Neural progenitor cell (in vitro differentiated cells): ENCODE measurements around the gene PPP2R5C. TPM values are rescaled to one million over a fixed set of nuclear protein-coding genes. Genes with fewer than 3 reads are reported as not detected.

ENCODE experiments used
- DNase-seq: peaks from one replicate; pipeline ENCODE4 v3.0.0-alpha.2; 2016; ENCODE audit warnings: low spot score
- H2AFZ ChIP-seq: fragments of 200-600 bp; sonication (generic); replicated peaks from 2 replicates; pipeline ENCODE4 v1.6.1; 2016; ENCODE audit warnings: antibody characterized with exemption
- H3F3A ChIP-seq: fragments of 200-600 bp; sonication (generic); 2 replicates; pipeline ENCODE4 v1.6.1; 2016; ENCODE audit warnings: antibody characterized with exemption, low read depth
- H3K27ac ChIP-seq: fragments of 200-600 bp; sonication (generic); 2 replicates; pipeline ENCODE4 v1.5.1; 2016; ENCODE audit warnings: mild to moderate bottlenecking
- H3K27me3 ChIP-seq: fragments of 200-600 bp; sonication (generic); 2 replicates; pipeline ENCODE4 v1.6.1; 2016; ENCODE audit warnings: mild to moderate bottlenecking, moderate library complexity
- H3K36me3 ChIP-seq: fragments of 200-600 bp; sonication (generic); 2 replicates; pipeline ENCODE4 v1.5.1; 2016
- H3K4me1 ChIP-seq: fragments of 200-600 bp; sonication (generic); 2 replicates; pipeline ENCODE4 v1.6.1; 2016; ENCODE audit warnings: mixed run types
- H3K4me2 ChIP-seq: fragments of 200-600 bp; sonication (generic); 2 replicates; pipeline ENCODE4 v1.6.1; 2016
- H3K4me3 ChIP-seq: fragments of 200-600 bp; sonication (generic); 2 replicates; pipeline ENCODE4 v1.5.1; 2016
- H3K79me2 ChIP-seq: fragments of 200-600 bp; sonication (generic); 2 replicates; pipeline ENCODE4 v1.6.1; 2016; ENCODE audit warnings: low read depth
- H3K9ac ChIP-seq: fragments of 200-600 bp; sonication (generic); 2 replicates; pipeline ENCODE4 v1.6.1; 2016
- H3K9me3 ChIP-seq: fragments of 200-600 bp; sonication (generic); 2 replicates; pipeline ENCODE4 v1.5.1; 2016; ENCODE audit warnings: low read depth
- H4K20me1 ChIP-seq: fragments of 200-600 bp; sonication (generic); 2 replicates; pipeline ENCODE4 v1.6.1; 2016; ENCODE audit warnings: low read depth
- H3K27ac Mint-ChIP-seq: 3 replicates; pipeline ENCODE4 v1.8.0; 2021; ENCODE audit warnings: mixed read lengths
- H3K27me3 Mint-ChIP-seq: 2 replicates; pipeline ENCODE4 v1.8.0; 2022; ENCODE audit warnings: low read depth, mild to moderate bottlenecking, inconsistent platforms, moderate library complexity, mixed read lengths; ENCODE audit not compliant: insufficient read depth
- H3K36me3 Mint-ChIP-seq: 3 replicates; pipeline ENCODE4 v1.8.0; 2021; ENCODE audit warnings: mixed read lengths
- H3K4me1 Mint-ChIP-seq: 3 replicates; pipeline ENCODE4 v1.8.0; 2021; ENCODE audit warnings: mixed read lengths
- H3K4me3 Mint-ChIP-seq: 3 replicates; pipeline ENCODE4 v1.8.0; 2021; ENCODE audit warnings: mild to moderate bottlenecking, moderate library complexity, mixed read lengths
- H3K9me3 Mint-ChIP-seq: 3 replicates; pipeline ENCODE4 v1.8.0; 2020; ENCODE audit warnings: mixed read lengths
- CTCF ChIP-seq: fragments of 200-600 bp; sonication (generic); IDR thresholded peaks from 2 replicates; pipeline ENCODE4 v1.5.1; 2017; ENCODE audit warnings: antibody characterized with exemption, mild to moderate bottlenecking
- EZH2 ChIP-seq: fragments of 200-600 bp; sonication (generic); IDR thresholded peaks from 2 replicates; pipeline ENCODE4 v1.6.1; 2017; ENCODE audit warnings: antibody characterized with exemption, mild to moderate bottlenecking, moderate library complexity
- EZH2phosphoT487 ChIP-seq: fragments of 200-600 bp; sonication (generic); IDR thresholded peaks from 2 replicates; pipeline ENCODE4 v1.6.1; 2017; ENCODE audit warnings: antibody characterized with exemption
- total RNA-seq: library from RNA; depleted of rRNA; stranded (reverse); fragments of >200 nt; gene quantifications from 2 replicates; pipeline ENCODE4 v1.2.3, GENCODE V29; 2015; ENCODE audit warnings: low replicate concordance

PPP2R5C gene
- total RNA-seq, 1 donor from 2014 or later, result 183 TPM

DNA sequence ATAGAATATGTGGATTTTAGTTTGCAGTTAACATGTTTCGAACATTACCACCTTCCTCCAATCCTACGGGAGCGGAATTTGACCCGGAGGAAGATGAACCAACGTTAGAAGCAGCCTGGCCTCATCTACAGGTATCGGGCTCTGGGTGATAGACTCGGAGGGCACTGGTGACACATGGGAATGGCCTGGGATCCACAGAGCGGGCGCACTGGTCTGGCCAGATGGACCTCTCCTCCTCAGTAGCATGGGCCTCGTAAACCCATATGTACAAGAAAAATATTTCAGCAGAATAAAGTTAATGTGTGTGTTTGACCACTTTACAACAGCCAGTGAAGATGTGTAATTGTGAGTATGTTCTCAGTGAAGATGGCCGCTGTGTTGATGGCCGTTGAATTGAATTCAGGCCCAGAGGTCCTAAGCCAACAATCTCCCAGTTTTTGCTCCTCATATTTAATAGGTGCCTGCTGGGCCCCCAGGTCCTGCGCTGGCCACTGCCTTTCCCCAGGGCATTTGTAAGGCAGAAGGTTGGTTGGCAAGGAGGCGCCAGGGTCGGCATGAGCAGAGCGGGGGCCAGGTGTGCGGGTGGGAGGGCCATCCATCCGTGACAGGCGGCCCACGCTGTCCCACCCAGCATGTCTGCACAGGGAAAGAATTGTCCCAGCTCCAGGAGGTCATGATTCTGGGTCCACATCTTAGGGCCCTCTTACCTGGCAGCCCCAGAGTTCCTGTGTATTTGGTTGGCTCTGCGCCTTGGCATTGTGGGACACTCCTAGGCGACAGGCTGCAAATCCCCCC lies 120.8 kb downstream of the PPP2R5C start:
- H3K9ac ChIP-seq, result no peak overlapping the region
- H3K27me3 Mint-ChIP-seq, result peaks cover 4% of the 10 kb centered on the region
- no peak overlapping the region for H2AFZ ChIP-seq
- no peak overlapping the region for H3K4me3 ChIP-seq
- no peak for DNase-seq
- H3K36me3 Mint-ChIP-seq, result peaks cover 35% of the 10 kb centered on the region
- TF ChIP-seq EZH2phosphoT487, result no peak
- TF ChIP-seq EZH2, result no peak
- no peak for TF ChIP-seq CTCF
- peaks cover 5% of the 10 kb centered on the region for H3K79me2 ChIP-seq
- H3K4me1 ChIP-seq, result no peaks in the 10 kb centered on the region
- no peak overlapping the region for H3K27ac ChIP-seq
- H4K20me1 ChIP-seq, result peaks cover 18% of the 10 kb centered on the region
- no peak overlapping the region for H3K27ac Mint-ChIP-seq
- H3K4me2 ChIP-seq, result no peak overlapping the region
- H3K36me3 ChIP-seq, result no peaks in the 10 kb centered on the region
- H3F3A ChIP-seq, result no peaks in the 10 kb centered on the region
- no peaks in the 10 kb centered on the region for H3K27me3 ChIP-seq
- H3K9me3 ChIP-seq, result no peaks in the 10 kb centered on the region
- H3K4me3 Mint-ChIP-seq, result no peak overlapping the region
- peaks cover 2% of the 10 kb centered on the region for H3K9me3 Mint-ChIP-seq
- H3K4me1 Mint-ChIP-seq, result peaks cover 5% of the 10 kb centered on the region

DNA sequence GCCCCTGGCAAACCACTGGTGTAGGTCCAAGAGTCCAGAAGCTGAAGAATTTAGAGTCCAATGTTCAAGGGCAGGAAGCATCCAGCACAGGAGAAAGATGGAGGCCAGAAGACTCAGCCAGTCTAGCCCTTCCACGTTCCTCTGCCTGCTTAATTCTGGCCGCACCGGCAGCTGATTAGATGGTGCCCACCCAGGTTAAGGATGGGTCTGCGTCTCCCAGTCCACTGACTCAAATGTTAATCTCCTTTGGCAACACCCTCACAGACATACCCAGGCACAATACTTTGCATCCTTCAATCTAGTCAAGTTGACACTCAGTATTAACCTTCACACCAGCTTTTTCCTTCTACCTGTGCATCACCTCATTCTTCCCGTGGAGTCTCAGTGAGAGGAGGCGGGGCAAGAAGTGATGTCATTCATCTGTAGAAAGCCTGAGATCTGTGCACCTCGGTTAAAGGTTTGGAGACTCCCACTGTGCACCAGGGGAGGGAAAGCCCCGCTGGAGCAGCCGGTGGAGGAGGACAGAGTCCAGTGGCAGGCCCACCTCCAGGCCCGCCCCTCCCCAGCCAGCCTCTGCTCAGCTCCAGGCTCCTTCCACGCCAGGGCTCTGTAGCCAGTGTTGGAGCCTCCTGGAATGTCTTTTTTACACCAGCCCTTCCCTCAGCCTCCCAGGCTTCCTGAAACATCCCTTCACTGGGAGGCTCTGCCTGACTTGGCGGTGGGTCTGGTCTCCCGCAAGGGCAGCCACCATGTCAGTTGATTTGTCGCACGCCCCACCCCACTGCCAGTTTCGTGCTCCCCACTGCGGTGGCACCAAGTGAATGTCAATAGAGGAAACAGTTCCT lies 122.8 kb downstream of the PPP2R5C start:
- H3F3A ChIP-seq, result no peaks in the 10 kb centered on the region
- no peak overlapping the region for H3K27ac ChIP-seq
- H3K4me1 ChIP-seq, result no peaks in the 10 kb centered on the region
- H3K27me3 Mint-ChIP-seq, result peaks cover 2% of the 10 kb centered on the region
- H3K79me2 ChIP-seq, result no peaks in the 10 kb centered on the region
- H3K9me3 Mint-ChIP-seq, result peaks cover 2% of the 10 kb centered on the region
- H3K36me3 ChIP-seq, result no peaks in the 10 kb centered on the region
- H3K4me3 ChIP-seq, result no peak overlapping the region
- no peak overlapping the region for H3K4me3 Mint-ChIP-seq
- no peak overlapping the region for H3K27ac Mint-ChIP-seq
- H3K36me3 Mint-ChIP-seq, result peaks cover 38% of the 10 kb centered on the region
- no peaks in the 10 kb centered on the region for H3K9me3 ChIP-seq
- H3K27me3 ChIP-seq, result no peaks in the 10 kb centered on the region
- peaks cover 6% of the 10 kb centered on the region for H4K20me1 ChIP-seq
- TF ChIP-seq EZH2phosphoT487, result no peak
- no peak for TF ChIP-seq CTCF
- TF ChIP-seq EZH2, result no peak
- DNase-seq, result no peak
- H2AFZ ChIP-seq, result no peak overlapping the region
- no peaks in the 10 kb centered on the region for H3K4me1 Mint-ChIP-seq
- no peak overlapping the region for H3K4me2 ChIP-seq
- no peak overlapping the region for H3K9ac ChIP-seq

DNA sequence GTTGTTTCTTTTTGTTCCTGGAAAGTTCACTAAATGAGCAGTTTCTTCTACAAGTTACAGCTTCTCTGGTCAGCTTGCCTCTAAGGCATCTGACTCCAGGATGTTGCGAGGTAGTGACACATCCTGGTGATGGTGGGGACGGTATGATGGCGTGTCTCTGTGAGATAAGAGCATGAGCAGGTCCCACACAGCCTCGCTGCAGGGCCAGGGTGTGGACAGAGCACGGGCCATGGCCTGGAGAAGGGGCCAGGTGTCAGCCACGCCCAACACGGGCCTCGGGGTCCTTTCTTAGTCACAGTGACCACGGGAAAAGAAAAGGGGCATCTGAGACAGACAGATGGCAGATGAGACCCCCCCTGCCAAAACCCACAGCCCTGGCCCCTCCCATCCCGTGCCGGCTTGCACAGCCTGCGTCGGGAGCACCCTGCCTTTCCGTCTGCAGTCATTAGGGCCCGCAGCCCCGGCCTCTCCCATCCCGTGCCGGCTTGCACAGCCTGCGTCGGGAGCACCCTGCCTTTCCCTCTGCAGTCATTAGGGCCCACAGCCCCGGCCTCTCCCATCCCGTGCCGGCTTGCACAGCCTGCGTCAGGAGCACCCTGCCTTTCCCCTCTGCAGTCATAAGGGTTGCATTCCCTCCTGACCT lies 123.5 kb downstream of the PPP2R5C start:
- no peaks in the 10 kb centered on the region for H3K4me1 Mint-ChIP-seq
- peaks cover 2% of the 10 kb centered on the region for H3K9me3 Mint-ChIP-seq
- no peak for DNase-seq
- TF ChIP-seq EZH2phosphoT487, result no peak
- TF ChIP-seq CTCF, result no peak
- TF ChIP-seq EZH2, result no peak
- no peaks in the 10 kb centered on the region for H3F3A ChIP-seq
- H3K4me3 ChIP-seq, result no peak overlapping the region
- H3K9ac ChIP-seq, result no peak overlapping the region
- H3K4me3 Mint-ChIP-seq, result no peak overlapping the region
- no peaks in the 10 kb centered on the region for H3K9me3 ChIP-seq
- no peak overlapping the region for H3K27ac Mint-ChIP-seq
- no peak overlapping the region for H2AFZ ChIP-seq
- H3K36me3 Mint-ChIP-seq, result peaks cover 39% of the 10 kb centered on the region
- H3K79me2 ChIP-seq, result no peaks in the 10 kb centered on the region
- no peaks in the 10 kb centered on the region for H4K20me1 ChIP-seq
- no peaks in the 10 kb centered on the region for H3K27me3 Mint-ChIP-seq
- no peaks in the 10 kb centered on the region for H3K4me1 ChIP-seq
- no peak overlapping the region for H3K4me2 ChIP-seq
- H3K36me3 ChIP-seq, result no peaks in the 10 kb centered on the region
- H3K27ac ChIP-seq, result no peak overlapping the region
- no peaks in the 10 kb centered on the region for H3K27me3 ChIP-seq
